NOMO-1 (cell line): ENCODE results near the gene NLGN1.

Source experiments
- DNase-seq, 2 experiments: peaks; one replicate each; lab custom pipeline; 2025; ENCODE audit not compliant: unreplicated experiment in 2 of 2; lab: John Stamatoyannopoulos, UW

NLGN1 gene

GRCh38 chr3:174310475-174310983 lies 913.0 kb downstream of the NLGN1 start:
- DNase-seq, result no peak

DNA sequence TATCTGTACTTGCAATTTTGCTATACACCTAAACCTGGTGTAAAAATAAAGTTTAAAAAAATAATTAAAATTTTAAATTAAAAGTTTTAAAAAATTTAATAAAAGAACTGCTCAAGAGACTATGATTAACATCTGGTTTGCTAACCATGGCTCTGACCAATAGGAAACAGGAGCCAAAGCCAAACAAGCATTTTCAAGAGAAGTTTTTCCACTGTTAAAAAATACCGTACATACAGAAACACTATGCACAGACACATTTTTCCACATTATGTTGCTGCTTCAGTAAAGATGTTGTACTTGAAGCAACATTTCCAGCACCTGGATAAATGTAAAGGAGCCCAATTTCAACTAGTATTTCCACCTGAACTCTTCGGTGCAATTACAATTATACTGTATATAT lies 917.7 kb downstream of the NLGN1 start:
- no peak for DNase-seq

GRCh38 chr3:174317005-174317404 lies 919.5 kb downstream of the NLGN1 start:
- DNase-seq, result no peak

GRCh38 chr3:174318181-174318580 lies 920.6 kb downstream of the NLGN1 start:
- DNase-seq, result no peak

DNA sequence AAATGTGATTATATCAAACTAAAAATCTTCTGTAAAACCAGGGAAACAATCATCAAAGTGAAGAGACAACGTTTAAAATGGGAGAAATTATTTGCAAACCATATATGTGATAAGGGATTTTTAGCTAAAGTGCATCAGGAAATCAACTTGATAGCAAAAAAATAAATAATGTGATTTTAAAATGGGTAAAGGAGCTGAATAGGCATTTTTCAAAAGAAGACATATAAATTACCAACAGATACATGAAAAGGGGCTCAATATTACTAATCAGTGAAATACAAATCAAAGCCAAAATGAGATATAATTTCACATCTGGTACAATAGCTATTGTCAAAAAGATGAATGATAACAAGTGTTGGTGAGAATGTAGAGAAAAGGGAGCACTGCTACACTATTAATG lies 924.0 kb downstream of the NLGN1 start:
- no peak for DNase-seq

DNA sequence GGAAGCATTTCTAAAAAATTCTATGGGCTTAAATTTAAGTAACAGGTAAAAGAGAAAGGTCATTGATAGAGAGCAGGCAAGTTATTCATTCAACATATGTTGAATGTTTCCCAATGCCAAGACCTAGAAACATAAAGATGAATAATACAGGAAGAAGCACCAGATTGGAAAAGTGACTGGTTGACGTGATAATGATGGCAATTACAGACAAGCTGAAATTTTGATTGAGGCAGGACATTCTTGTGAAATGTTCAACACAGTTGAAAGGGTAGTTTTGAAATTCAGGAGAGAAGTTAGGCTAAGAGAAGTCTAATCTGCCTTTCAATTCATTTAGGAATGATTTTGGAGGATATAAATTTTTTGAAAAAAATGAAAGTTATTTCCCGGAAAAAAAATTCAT lies 925.2 kb downstream of the NLGN1 start:
- peak; percentile 68 to 96 for DNase-seq

GRCh38 chr3:174325171-174325570 lies 927.6 kb downstream of the NLGN1 start:
- peak in 1 of 2 experiments; percentile 33 for DNase-seq

GRCh38 chr3:174325834-174326700 lies 928.5 kb downstream of the NLGN1 start:
- no peak for DNase-seq

DNA sequence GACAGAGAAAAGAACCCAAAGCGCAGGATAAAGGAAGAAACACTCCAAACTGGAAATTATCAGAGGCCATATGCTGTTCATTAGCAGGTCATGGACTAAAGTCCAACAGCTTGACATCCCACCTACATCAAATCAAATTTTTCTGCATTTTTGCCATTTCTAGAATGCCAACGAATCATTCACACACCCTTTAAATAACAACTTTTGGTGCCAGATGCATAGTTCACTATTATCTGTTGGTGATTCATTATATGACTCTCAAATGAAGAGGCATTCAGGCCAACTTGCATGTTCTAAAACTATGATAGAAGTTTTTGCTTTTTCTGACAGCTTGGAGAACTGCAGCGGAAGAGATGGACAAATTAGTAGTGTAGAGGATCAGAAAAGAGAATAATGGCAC lies 931.8 kb downstream of the NLGN1 start:
- no peak for DNase-seq

DNA sequence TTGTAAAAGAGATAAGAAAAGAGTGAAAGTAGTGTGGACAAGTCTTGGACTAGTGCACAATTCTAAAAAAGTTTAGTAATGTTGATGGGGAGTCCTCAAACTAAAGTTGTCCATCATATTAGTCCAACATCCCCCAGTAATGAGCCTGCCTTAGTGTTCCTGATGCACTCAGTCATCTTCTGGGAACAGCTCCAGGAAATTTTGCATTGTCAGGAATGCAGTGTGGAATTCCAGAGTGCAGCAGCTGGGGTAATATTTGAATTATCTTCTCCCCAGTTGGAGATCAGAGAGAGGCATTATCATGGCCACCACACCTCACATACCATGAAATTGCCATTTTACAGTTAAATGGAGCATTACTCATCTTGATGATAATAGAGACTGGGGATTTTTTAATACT lies 932.8 kb downstream of the NLGN1 start:
- DNase-seq, result no peak

DNA sequence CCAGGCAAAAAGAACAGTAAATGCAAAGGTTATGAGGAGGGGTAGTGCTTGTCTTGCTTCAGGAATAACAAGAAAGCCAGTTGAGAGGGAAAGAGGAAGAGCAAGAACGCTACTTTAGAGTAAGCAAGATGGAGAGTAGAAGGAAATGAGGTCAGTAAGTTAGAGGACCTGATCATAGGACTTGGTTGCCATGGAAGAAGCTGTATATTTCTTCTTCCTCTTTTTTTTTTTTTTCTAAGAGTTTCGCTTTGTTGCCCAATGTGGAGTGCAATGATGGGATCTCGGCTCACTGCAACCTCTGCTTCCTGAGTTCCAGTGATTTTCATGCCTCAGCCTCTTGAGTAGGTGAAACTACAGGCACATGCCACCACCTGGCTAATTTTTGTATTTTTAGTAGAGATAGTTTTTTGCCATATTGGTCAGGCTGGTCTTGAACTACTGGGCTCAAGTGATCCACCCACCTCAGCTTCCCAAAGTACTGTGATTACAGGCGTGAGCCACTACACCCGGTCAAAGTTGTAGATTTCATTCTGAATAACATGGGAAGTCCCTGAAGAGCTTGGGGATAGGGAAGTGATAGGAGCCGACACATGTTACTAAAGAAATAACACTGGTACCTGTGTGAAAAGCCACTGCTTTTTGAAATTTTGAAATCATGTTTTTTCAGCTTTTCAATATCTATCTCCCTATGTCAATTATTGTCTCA lies 933.7 kb downstream of the NLGN1 start:
- DNase-seq, result peak; percentile 85 to 99

DNA sequence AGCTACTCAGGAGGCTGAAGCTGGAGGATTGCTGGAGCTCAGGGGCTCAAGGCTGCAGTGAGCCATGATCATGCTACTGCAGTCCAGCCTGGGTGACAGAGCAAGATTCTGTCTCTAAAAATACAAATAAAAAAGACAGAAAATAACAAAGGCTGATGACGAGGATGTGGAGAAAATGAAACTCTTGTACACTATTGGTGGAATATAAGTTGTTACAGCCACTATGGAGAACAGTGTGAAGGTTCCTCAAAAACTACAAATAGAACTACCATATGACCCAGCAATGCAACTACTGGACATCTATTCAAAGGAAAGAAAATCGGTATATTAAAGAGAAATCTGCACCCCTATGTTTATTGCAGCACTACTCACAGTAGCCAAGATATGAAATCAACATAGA lies 934.8 kb downstream of the NLGN1 start:
- DNase-seq, result peak in 1 of 2 experiments; percentile 22

DNA sequence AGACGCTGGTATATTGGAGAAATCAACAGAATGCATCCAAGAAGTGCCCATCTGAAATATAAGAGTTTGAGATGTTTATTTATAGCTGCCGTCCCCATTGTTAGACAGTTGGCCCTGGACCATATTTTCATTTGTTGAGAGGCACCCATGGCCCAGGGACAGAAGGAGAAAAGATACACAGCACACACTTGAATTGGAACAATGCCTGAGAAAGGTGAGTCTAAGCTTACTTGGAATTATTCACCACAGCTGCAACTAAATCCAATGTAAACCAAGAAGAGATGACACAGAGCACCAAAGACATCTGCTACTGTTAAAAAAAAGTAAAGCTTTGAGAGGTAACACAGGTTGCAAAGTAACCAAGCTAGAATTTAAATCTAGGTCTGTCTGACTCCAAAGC lies 936.1 kb downstream of the NLGN1 start:
- DNase-seq, result no peak

- DNase-seq, result no peak
These were observed 936.6 kb downstream of the NLGN1 start for GRCh38 chr3:174334111-174334510.

DNA sequence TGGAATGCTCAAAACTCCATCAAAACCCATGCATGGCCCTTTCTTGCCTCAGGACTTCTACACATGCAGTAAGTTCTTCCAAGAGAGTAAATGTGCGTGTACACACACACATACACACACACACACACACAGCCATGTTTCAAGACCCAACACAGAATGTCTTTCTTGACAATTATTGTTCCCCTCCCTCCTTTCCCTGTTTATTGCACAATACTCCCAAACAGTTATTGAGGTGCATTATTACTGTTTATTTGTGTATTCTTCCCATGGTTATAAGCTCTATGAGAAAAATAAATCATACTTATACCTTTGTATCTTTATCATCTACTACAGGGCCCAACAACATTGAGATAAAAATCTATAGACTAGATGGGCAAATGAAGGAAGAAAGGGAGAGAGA lies 937.8 kb downstream of the NLGN1 start:
- DNase-seq, result no peak

DNA sequence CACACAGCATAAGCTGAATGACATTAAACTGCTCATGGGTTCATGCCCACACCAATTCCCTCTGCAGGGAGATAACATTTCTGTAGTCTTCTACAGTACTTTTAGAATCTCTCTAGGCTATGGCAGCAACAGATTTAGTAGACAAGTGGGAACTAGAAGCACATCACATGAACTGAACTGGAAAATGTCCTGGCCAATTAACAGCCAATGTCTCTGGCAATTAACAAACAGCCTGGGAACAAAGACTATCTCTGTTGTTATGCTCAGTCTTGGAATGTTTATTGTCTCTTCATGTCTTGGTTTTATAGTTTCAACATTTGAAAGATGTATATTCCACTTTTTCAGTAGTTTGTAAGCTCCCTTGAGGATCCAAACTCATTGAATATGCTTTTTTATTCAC lies 938.4 kb downstream of the NLGN1 start:
- DNase-seq, result no peak
